Stimulated activated CD8-positive, alpha-beta memory T cell treated with anti-CD3 and anti-CD28 coated beads, Interleukin-7, amount 100 ng/mL, for 48 hours (primary cell): Measurements from ENCODE around the gene DISC1.
"Not testable (repeated sequence)": the region's sequence is repeated elsewhere in the genome, so short reads cannot be mapped to it uniquely, and the experiment has no call there.

Experiments used
- DNase-seq, 2 donors: peaks; one replicate each; pipeline ENCODE4 v3.0.0-alpha.2; 2020; ENCODE audit warnings: low read depth in 1 of 2; ENCODE audit errors: extremely low read depth in 1 of 2

Gene DISC1

GRCh38 chr1:231871878-231872277 is 245.3 kb downstream of the DISC1 start:
- no peak for DNase-seq

GRCh38 chr1:231872461-231872910 is 245.9 kb downstream of the DISC1 start:
- no peak for DNase-seq

GRCh38 chr1:231878737-231879136 is 252.1 kb downstream of the DISC1 start:
- DNase-seq, result no peak

DNA sequence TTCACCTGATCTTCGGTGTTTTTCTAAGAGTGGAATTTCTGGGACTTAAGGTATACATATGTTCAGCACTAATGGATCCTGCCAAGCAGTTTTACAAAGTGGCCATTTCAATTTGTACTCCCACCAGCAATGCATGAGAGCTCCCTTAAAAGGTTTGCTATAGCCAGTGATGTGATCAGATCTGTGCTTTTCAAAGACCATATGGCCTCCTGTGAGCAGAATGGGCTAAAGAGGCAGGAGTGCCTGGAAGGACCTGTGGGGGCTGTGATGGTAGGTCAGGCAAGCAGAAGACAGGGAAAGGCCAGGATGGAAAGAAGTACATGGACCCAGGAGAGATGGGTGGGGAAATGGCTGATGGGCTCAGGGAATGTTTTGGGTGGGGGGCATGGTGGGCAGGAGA is 252.7 kb downstream of the DISC1 start:
- DNase-seq, result no peak

DNA sequence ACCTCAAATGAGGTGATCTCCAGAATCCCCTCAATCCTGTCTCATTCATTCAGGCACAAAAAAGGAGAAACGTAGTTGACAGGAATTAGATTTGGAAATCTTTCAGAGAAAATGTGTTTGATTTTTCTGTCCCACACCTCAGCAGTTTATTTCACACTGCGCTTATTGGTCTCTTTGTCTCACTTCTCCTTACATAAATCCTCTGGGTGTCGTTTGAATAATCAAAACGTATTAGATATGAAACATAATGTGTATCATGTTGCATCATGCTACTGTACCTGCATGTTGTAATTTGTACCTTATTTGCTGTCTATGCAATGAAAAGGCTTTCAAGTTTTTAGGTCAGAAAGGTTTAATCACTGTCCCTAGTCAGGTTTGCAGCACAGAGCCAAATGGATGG is 255.7 kb downstream of the DISC1 start:
- no peak for DNase-seq

GRCh38 chr1:231882790-231883189 is 256.2 kb downstream of the DISC1 start:
- no peak for DNase-seq

GRCh38 chr1:231883382-231883781 is 256.8 kb downstream of the DISC1 start:
- DNase-seq, result no peak

DNA sequence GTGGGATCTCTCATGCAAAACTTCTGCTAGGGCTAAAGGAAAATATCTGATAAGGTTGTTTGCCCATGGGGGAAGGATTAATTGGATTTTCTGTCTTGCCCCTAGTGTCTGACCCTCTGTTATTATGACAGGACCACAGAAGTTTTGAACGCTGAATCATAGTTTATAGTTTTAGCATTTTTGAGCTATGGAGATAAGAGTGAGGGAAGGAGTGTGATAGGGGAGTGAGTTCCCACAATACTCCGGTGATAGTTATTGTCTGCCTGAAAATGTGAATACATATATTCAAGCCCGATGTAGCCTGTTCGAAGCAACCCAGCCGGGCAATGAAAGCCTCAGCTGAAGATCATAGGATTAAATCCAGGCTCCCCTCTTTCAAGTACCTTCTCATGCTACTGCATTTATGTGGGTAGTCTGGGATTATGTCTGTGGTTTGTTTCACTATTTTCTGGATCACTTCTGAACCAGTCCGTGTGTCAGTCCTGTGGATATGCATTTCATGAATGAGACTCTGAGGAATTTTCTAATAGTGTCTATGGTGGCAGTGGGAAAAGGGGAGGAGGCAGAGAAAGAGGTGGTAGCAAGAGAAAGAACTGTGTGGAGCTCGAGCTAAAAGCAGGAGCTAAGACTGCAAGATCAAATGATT is 258.7 kb downstream of the DISC1 start:
- DNase-seq, result no peak

DNA sequence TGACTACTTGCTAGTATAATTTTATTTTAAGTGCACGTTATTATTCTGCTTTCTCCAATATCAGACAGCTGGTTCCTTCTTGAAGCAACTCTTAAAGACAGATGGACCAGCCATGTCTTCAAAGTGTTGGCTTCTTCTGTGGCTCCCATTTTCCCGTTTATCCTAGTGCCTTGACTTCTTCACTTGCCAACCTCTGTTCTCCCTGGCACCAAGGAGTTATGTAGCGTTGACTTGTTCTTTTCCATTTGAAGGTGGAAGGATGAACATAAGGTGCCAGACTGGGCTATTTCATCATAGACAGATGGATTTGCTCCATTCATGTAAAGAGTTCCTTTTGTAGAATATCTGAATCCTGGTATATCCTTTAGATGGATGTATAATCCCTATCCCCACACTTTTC is 260.6 kb downstream of the DISC1 start:
- no peak for DNase-seq

DNA sequence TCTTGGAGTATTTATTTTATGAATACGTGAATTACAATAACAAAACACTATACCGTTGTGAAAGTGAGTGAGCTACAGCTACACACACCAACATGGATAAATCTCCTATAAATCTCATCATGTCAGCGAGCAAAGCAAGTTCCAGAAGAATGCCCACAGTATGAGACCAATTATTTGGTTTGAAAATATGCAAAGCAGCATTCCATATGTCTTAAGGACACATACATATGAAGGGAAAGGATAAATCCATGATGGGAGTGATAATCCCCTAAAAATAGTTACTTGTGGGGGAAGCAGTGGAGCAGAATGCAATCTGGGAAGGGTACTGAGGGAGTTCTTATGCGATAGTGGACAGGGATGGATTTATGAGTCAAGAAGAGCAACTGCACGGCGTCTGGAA is 261.3 kb downstream of the DISC1 start:
- DNase-seq, result no peak

- no peak for DNase-seq
Observed at GRCh38 chr1:231890791-231891190, 264.2 kb downstream of the DISC1 start.

DNA sequence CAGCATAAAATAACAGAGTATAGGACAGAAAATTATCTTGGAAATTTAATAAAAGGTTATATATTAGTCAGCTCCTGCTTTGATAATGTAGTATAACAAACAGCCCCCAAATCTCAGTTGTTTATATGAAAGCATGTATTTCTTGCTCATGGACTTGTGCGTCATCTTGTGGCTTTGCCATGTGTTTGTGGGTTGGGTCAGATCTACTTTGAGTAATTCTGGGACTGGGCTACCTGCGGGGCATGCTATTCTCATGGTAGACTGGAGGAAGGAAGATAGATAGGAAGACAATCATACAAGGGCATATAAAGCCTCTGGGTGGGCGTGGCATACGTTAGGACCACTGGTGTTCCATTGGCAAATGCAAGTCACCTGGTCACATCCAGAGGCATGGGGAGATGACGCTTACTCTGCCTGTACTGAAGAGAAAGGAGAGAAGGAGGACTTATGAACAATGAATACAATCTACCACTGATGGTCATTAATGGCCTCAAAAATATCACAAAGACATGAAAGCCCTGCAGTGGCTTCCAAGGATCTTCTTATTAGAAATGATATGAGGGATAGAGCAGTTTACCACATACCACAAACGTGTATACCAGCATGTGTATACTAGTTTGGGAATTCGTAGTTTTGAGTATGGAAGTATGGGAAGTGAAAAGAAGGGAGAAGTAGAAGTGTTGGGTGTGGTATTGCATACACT is 267.0 kb downstream of the DISC1 start:
- no peak for DNase-seq

DNA sequence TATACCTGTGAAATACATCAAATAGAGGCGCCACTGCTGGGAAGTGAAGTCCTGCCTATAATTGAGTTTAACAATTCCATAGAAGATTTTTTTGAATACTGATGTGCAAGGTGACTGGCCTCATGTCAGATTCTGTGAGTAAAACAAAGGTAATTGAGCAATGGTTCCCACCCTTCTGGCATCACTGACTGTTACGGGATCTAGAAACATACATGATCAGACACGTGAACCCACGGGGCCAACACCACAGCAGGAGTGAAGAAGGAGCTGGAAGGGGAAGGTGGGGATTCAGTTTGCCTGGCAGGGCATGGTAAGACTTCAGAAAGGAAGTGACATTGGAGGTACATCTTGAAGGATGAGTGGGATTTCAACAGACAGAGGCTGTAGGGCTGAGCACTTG is 270.2 kb downstream of the DISC1 start:
- no peak for DNase-seq

DNA sequence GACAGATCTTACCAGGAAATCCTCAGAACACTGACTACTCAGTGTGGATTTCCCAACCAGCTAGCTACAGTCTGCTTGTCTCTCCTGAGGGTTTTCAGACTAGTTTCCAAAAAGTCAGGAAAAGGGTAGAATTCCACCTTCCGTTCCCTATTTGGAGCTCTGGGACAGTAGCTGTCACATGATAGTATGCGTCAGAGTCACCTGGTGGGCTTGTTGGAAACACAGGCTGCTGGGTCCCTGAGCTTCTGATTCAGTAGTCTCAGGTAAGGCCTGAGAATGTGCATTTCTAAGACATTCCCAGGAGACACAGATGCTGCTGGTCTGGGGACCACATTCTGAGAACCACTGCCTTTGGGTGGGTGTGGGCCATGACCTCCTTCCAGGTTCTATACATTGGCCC is 272.5 kb downstream of the DISC1 start:
- DNase-seq, result no peak

GRCh38 chr1:231899713-231900435 is 273.3 kb downstream of the DISC1 start:
- DNase-seq, result no peak

- DNase-seq, result no peak
Observed at GRCh38 chr1:231903586-231904081, 277.0 kb downstream of the DISC1 start.

- DNase-seq, result not testable (repeated sequence)
Observed at GRCh38 chr1:231907310-231907709, 280.7 kb downstream of the DISC1 start.

- DNase-seq, result no peak
Observed at GRCh38 chr1:231913493-231913892, 286.9 kb downstream of the DISC1 start.

GRCh38 chr1:231918239-231919015 is 291.8 kb downstream of the DISC1 start:
- DNase-seq, result no peak

- DNase-seq, result no peak
Observed at GRCh38 chr1:231919239-231919885, 292.8 kb downstream of the DISC1 start.
